T1000 (cell line): ENCODE measurements around the gene NLRP5.
"Not testable (repeated sequence)": the region's sequence is repeated elsewhere in the genome, so short reads cannot be mapped to it uniquely, and the experiment has no call there.

Experiments
- DNase-seq: peaks from one replicate; lab custom pipeline; 2025; ENCODE audit warnings: mixed read lengths; lab: John Stamatoyannopoulos, UW

NLRP5 gene

GRCh38 chr19:55986487-55986886 lies at the start of gene NLRP5:
Gene NLRP5 (plus strand): TSS chr19:55986775.
- DNase-seq = no peak

- DNase-seq = no peak
Observed at GRCh38 chr19:55939206-55939605, 47.4 kb upstream of the NLRP5 start.

GRCh38 chr19:55940306-55940705 lies 46.3 kb upstream of the NLRP5 start:
- DNase-seq = no peak

- no peak for DNase-seq
Observed at GRCh38 chr19:55947532-55947931, 39.0 kb upstream of the NLRP5 start, which contains the start of gene NLRP8. Gene NLRP8 (plus strand): TSS chr19:55947832.

- DNase-seq = not testable (repeated sequence)
Observed at GRCh38 chr19:55950566-55950965, 36.0 kb upstream of the NLRP5 start.

GRCh38 chr19:55956431-55956830 lies 30.1 kb upstream of the NLRP5 start:
- DNase-seq = no peak

GRCh38 chr19:55958356-55958755 lies 28.2 kb upstream of the NLRP5 start:
- DNase-seq = no peak

- DNase-seq = no peak
Observed at GRCh38 chr19:55959996-55960675, 26.4 kb upstream of the NLRP5 start.

- DNase-seq = no peak
Observed at GRCh38 chr19:55962186-55962585, 24.4 kb upstream of the NLRP5 start.

GRCh38 chr19:55973982-55974381 lies 12.6 kb upstream of the NLRP5 start:
- DNase-seq = no peak

GRCh38 chr19:55980415-55980814 lies 6.2 kb upstream of the NLRP5 start:
- DNase-seq = no peak

GRCh38 chr19:55985254-55985653 lies 1.3 kb upstream of the NLRP5 start:
- no peak for DNase-seq

GRCh38 chr19:55990831-55991230 lies 4.3 kb downstream of the NLRP5 start:
- DNase-seq = no peak

GRCh38 chr19:55993492-55993891 lies 6.9 kb downstream of the NLRP5 start:
- no peak for DNase-seq

- DNase-seq = no peak
Observed at GRCh38 chr19:56014765-56015164, 28.2 kb downstream of the NLRP5 start.

GRCh38 chr19:56015756-56016155 lies 29.2 kb downstream of the NLRP5 start:
- no peak for DNase-seq

GRCh38 chr19:56019325-56019724 lies 32.8 kb downstream of the NLRP5 start:
- DNase-seq = not testable (repeated sequence)

GRCh38 chr19:56020355-56020975 lies 33.9 kb downstream of the NLRP5 start:
- not testable (repeated sequence) for DNase-seq

GRCh38 chr19:56026769-56027168 lies 40.2 kb downstream of the NLRP5 start:
- DNase-seq = no peak

GRCh38 chr19:56053596-56053995 lies 67.0 kb downstream of the NLRP5 start:
- DNase-seq = no peak

GRCh38 chr19:56066152-56067023 lies 79.8 kb downstream of the NLRP5 start:
- DNase-seq = no peak

- no peak for DNase-seq
Observed at GRCh38 chr19:56069642-56070041, 83.1 kb downstream of the NLRP5 start.

GRCh38 chr19:56071151-56071550 lies 84.6 kb downstream of the NLRP5 start:
- no peak for DNase-seq
